PC-3 (cell line): ENCODE measurements around the gene PNMA1.

Source experiments
- EZH2 ChIP-seq: fragments of 300-600 bp; sonication (generic); IDR thresholded peaks from one replicate; pipeline ENCODE4 v1.6.1; 2017; ENCODE audit warnings: antibody characterized with exemption, mild to moderate bottlenecking, low read length; ENCODE audit not compliant: unreplicated experiment
- EZH2phosphoT487 ChIP-seq: fragments of 300-600 bp; sonication (generic); IDR thresholded peaks from 2 replicates; pipeline ENCODE4 v1.6.1; 2018; ENCODE audit warnings: mild to moderate bottlenecking, antibody characterized with exemption, low read length, borderline replicate concordance
- TF ChIP-seq, protein P1 (sequence below): fragments of 300-600 bp; sonication (generic); conservative IDR thresholded peaks from 2 replicates; pipeline ENCODE4 v1.5.1; 2017; ENCODE audit warnings: antibody characterized with exemption, low read depth, mild to moderate bottlenecking, low read length

DNA sequence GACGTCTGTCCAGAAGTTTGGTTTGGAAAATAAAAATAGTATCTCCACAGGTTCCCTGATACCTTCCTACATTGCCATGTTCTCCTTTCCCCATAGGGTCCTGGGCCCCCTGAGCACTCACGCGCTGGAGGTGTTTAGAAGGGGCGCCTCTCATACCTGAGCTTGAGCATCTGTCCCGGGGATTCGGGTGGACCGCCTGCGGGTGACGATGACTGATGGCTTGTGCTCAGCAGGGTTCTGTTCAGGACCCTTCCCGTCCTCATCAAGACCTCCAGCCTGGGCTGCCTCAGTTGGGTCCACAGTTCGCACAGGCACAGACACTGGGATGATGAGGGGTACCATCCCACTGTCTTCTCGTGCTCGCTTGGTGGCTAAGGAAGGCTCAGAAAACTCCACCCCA, 22.7 kb upstream of the PNMA1 start:
- TF ChIP-seq, protein P1, sequence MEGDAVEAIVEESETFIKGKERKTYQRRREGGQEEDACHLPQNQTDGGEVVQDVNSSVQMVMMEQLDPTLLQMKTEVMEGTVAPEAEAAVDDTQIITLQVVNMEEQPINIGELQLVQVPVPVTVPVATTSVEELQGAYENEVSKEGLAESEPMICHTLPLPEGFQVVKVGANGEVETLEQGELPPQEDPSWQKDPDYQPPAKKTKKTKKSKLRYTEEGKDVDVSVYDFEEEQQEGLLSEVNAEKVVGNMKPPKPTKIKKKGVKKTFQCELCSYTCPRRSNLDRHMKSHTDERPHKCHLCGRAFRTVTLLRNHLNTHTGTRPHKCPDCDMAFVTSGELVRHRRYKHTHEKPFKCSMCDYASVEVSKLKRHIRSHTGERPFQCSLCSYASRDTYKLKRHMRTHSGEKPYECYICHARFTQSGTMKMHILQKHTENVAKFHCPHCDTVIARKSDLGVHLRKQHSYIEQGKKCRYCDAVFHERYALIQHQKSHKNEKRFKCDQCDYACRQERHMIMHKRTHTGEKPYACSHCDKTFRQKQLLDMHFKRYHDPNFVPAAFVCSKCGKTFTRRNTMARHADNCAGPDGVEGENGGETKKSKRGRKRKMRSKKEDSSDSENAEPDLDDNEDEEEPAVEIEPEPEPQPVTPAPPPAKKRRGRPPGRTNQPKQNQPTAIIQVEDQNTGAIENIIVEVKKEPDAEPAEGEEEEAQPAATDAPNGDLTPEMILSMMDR, result no peak
- TF ChIP-seq EZH2, result no peak
- TF ChIP-seq EZH2phosphoT487, result no peak
